Measurements from ENCODE around the gene KRTAP5-6. TPM values are rescaled to one million over a fixed set of nuclear protein-coding genes. Genes with fewer than 3 reads are reported as not detected.
"Not testable (repeated sequence)": the region's sequence is repeated elsewhere in the genome, so short reads cannot be mapped to it uniquely, and the experiment has no call there.

The KRTAP5-6 gene
- total RNA-seq, 4 donors from 2014 or later: not detected

DNA sequence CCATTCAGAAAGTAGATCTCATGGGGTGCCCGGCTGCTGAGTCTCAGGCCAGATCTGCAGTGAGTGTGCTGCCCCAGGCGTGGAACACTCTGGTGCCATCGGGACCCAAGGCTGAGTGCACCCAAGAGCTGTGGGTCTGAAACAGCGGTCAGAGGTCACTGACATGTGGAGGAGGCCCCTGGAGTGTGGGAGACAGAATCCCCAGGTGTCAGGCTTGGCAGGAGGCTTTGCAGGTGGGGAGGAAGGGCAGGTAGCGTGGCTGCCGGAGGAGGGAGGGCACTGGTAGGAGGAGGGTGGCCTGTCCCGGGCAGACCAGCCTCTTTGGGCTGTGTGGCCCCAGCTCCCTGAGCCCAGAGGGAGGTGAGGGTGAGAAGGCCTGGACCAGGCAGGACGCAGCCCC, 31.7 kb upstream of the KRTAP5-6 start:
- no peak for TF ChIP-seq CTCF (IDR thresholded peaks at IDR 0.05)
- ATAC-seq (ENCODE audit: low FRiP score): no peak
- no peak for DNase-seq (ENCODE audit: low spot score)

- TF ChIP-seq CTCF (IDR thresholded peaks at IDR 0.05): no peak
- no peak for ATAC-seq (ENCODE audit: low FRiP score)
- no peak for DNase-seq (ENCODE audit: low spot score)
These were observed 29.7 kb upstream of the KRTAP5-6 start for GRCh38 chr11:1667121-1667850.

GRCh38 chr11:1667906-1668305, 29.1 kb upstream of the KRTAP5-6 start:
- ATAC-seq (ENCODE audit: low FRiP score) (no peak), DNase-seq (ENCODE audit: low spot score) (no peak)
- TF ChIP-seq CTCF (IDR thresholded peaks at IDR 0.05): no peak

DNA sequence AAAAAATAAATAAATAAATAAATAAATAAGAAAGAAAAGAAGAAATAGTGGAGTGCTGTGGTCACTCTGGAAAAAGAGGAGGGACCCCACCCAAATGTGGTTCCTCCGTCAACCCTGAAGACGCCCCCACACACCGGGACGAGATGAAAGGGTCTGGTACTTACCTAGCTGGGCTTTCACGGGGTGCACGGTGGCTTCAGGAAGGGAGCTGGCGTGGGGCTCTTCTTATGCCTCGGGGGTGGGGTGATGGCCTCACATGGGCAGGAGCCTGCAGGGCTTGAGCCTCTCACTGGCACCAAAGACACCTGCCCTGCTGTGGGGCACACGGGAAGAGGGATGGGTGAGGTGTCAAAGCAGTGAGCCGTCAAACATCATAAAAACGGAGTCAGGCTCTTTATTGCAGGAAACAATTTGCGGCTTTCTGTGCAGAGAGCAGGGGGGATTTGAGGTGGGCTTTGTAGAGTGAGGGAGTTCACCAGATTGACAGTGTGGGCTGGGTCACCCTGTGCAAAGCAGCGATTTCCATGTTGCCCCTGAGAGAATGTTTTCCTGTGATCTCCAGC, 28.0 kb upstream of the KRTAP5-6 start:
- no peak for DNase-seq (ENCODE audit: low spot score)
- no peak for TF ChIP-seq CTCF (IDR thresholded peaks at IDR 0.05)

DNA sequence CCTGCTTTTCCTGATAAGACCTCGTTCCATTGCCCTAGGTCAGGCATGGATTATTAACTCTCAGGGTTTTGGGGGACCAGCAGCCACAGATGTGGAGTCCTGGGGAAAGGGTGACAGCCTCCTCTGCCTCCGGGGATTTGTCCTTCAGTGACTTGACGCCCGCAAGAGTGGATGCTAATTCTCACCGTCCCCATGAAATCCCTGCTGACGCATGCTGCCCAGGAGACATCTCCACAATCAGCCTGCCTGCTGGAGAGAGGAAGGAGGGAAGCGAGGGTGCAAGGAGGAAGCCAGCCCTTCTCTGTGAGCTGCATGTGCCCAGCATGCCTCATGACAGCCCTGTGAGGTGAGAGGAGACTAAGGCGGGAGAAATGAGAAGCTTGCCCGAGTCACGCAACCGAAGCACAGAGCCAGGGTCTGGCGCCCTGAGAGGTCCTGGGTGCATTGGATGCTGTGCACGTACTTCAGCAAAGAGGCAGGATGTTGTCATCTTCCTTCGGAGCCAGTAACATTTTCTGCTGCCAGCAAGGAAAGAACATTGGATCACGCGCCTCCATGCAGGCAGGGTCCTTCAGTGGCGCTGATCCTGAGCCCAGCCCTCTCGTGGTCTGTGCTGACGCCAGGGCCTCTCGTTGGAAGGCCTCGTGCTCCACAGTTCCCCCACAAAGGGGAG, 27.3 kb upstream of the KRTAP5-6 start:
- ATAC-seq (ENCODE audit: low FRiP score) (no peak), DNase-seq (ENCODE audit: low spot score) (no peak)
- TF ChIP-seq CTCF (IDR thresholded peaks at IDR 0.05): no peak

More for the DNA sequence above, 28.0 kb upstream of the KRTAP5-6 start:
- no peak for ATAC-seq (ENCODE audit: low FRiP score)

DNA sequence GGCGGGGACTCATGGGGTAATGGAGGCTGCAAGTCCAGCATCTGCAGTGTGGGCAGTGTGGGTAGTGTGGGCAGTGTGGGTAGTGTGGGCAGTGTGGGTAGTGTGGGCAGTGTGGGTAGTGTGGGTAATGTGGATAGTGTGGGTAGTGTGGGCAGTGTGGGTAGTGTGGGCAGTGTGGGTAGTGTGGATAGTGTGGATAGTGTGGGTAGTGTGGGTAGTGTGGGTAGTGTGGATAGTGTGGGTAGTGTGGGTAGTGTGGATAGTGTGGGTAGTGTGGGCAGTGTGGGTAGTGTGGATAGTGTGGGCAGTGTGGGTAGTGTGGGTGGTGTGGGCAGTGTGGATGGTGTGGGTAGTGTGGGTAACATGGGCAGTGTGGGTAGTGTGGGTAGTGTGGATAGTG, 26.5 kb upstream of the KRTAP5-6 start:
- ATAC-seq (ENCODE audit: low FRiP score); DNase-seq (ENCODE audit: low spot score): not testable (repeated sequence)

DNA sequence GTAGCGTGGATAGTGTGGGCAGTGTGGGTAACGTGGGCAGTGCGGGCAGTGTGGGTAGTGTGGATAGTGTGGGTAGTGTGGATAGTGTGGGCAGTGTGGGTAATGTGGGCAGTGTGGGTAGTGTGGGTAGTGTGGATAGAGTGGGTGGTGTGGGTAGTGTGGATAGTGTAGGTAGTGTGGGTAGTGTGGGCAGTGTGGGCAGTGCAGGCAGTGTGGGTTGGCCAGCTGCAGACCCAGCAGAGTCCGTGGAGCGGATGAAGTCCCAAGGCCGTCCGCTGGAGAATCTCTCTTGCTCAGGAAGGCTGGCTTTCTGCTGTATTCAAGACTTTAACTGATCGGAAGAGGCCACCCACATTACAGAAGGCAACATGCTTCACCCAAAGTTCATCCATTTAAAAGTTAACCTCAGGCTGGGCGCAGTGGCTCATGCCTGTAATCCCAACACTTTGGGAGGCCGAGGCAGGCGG, 26.1 kb upstream of the KRTAP5-6 start:
- TF ChIP-seq CTCF (IDR thresholded peaks at IDR 0.05): no peak
- DNase-seq (ENCODE audit: low spot score): no peak
- no peak for ATAC-seq (ENCODE audit: low FRiP score)

Data from omental fat pad (tissue), 4 donors.